Heart left ventricle (tissue), 16 donors: Measurements from ENCODE around the gene ABCC1. TPM values are rescaled to one million over a fixed set of nuclear protein-coding genes. Genes with fewer than 3 reads are reported as not detected.

ENCODE experiments used
- ATAC-seq, 4 donors: fragments of 200-7000 bp; cut with Tn5 transposase; one replicate each; pipeline ENCODE4 v1.9.1; 2020 to 2022; ENCODE audit warnings: moderate library complexity in 4 of 4, mild to moderate bottlenecking in 3 of 4, moderate number of reproducible peaks in 1 of 4
- DNase-seq, 5 donors: peaks; one replicate each; pipeline ENCODE4 v3.0.0-alpha.2; 2020
- H3K27ac ChIP-seq, 12 donors: fragments of 200-600 bp; sonication (generic) in 4 of 12; one replicate each; pipeline versions ENCODE4 v1.5.0 to v1.8.0; 2016 to 2022; ENCODE audit warnings: mild to moderate bottlenecking in 2 of 12
- H3K27me3 ChIP-seq, 9 donors: fragments of 200-600 bp; sonication (generic) in 2 of 9; one replicate each; pipeline versions ENCODE4 v1.5.1 to v1.8.0; 2016 to 2022; ENCODE audit warnings: mild to moderate bottlenecking in 3 of 9
- H3K36me3 ChIP-seq, 9 donors: fragments of 200-600 bp; sonication (generic) in 2 of 9; one replicate each; pipeline versions ENCODE4 v1.5.0 to v1.8.0; 2018 to 2022; ENCODE audit warnings: mild to moderate bottlenecking in 2 of 9
- H3K4me1 ChIP-seq, 12 donors: fragments of 200-600 bp; sonication (generic) in 4 of 12; one replicate each; pipeline versions ENCODE4 v1.5.0 to v1.8.0; 2016 to 2022; ENCODE audit warnings: mild to moderate bottlenecking in 3 of 12
- H3K4me3 ChIP-seq, 12 donors: fragments of 200-600 bp; sonication (generic) in 4 of 12; one replicate each; pipeline versions ENCODE4 v1.5.0 to v1.8.0; 2017 to 2022; ENCODE audit warnings: mild to moderate bottlenecking in 9 of 12, moderate library complexity in 4 of 12
- H3K9me3 ChIP-seq, 12 donors: fragments of 200-600 bp; sonication (generic) in 4 of 12; one replicate each; pipeline versions ENCODE4 v1.5.0 to v1.8.0; 2016 to 2022; ENCODE audit warnings: mild to moderate bottlenecking in 1 of 12
- POLR2A ChIP-seq, 2 donors: fragments of 450-650 bp; IDR thresholded peaks; one replicate each; pipeline ENCODE4 v1.6.1; 2017; ENCODE audit warnings: antibody characterized with exemption in 2 of 2, mild to moderate bottlenecking in 2 of 2, moderate library complexity in 2 of 2
- WGBS, 4 donors: extraction: QIAGEN DNeasy Blood & Tissue Kit in 2 of 4; methylation state at CpG; one replicate each; pipeline versions ENCODE4 v1.1.5 to v1.1.7; 2013 to 2018; 5-methylcytosine and 5-hydroxymethylcytosine counted together
- intact Hi-C, 10 donors: fragments of 100-400 bp; cut with DNase I; formaldehyde crosslinking; loops; one replicate each; pipeline versions ENCODE4 v1.11.1 to v1.14.2; 2022
- polyA plus RNA-seq, 2 donors: library from polyadenylated mRNA; stranded (reverse); fragments of 200-250 nt; gene quantifications; one replicate each; pipeline ENCODE4 v1.2.3, GENCODE V29; 2013
- total RNA-seq, 9 donors: library from RNA; depleted of rRNA in 2 of 9; stranded (reverse); fragments of >200 nt in 2 of 9; fragmentation: NEBNext Ultra II Directional in 3 of 9; extraction: Animal tissue kit (Norgen Biotek cat#: 25700) in 3 of 9; gene quantifications; one replicate each; pipeline versions ENCODE4 v1.1.0 to v1.2.4, GENCODE V29; 2016 to 2023
- TF ChIP-seq, protein P1 (sequence below), 12 donors: fragments of 200-600 bp; sonication (generic) in 4 of 12; IDR thresholded peaks; one replicate each; pipeline versions ENCODE4 v1.5.0 to v1.8.0; 2018 to 2022; ENCODE audit warnings: antibody characterized with exemption in 12 of 12, mild to moderate bottlenecking in 5 of 12
- donor health status: ischemic (EF 13 %, LVEDD 7.1; RV severe dilation, severe dysfunction).
- donor health status: healthy with polysubstance abuse.
- donor health status: DM: no; HTN: yes; CAD: no.
- donor health status: DM: no; HTN: no; CAD: no.
- donor health status: ischemic (EF 25% LVEDD 6.9; RV normal size, moderate dysfunction).
- donor health status: ischemic (EF 25% LVEDD 5.7; RV mildly dilated, moderate dysfunction).
- donor health status: healthy.
- donor health status: DM: yes; HTN: yes; CAD: no.
- donor health status: ischemic (EF 35%, LVEDD 5.7; RV mildly dilated, moderate dysfunction).
- donor health status: nonischemic (EF 11% LVEDD 7.7; RV severe dilation, severe dysfunction).
- donor health status: DM: yes; HTN: yes; CAD: no.
- donor health status: PGD.
- donor health status: ischemic (EF 29% LVEDD 5.4; RV normal size, mild dysfunction).
- donor health status: nonischemic (EF 23%, LVEDD 6.1; RV moderate dilation, normal function).

The ABCC1 gene
- total and polyA plus RNA-seq, 11 donors = 8.1 to 28.0 (median 22.4) TPM

DNA sequence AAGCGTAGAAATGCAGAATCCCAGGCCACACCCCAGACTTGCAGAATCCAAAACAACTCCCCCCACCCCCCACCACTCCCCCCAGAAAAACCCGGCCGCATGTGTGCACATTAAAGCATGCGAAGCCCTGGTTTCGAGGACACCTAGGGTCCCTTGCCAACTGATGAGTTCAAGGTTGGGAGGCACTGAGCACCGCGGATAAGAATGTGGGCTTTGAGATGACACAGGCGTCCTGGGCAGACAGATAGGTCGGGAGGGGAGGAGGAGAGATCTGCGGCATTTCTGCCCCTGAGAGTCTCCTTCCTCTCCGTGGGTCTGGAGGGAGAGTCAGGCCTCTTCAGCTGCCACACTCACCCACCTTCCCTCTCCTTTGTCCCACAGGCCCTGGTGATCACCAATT lies 98.3 kb downstream of the ABCC1 start:
- intact Hi-C loops = loop anchor here in 2 of 10 donors (2.0 to 10.0 kb wide), 2 partner anchors 25 to 163 kb away; partner anchors contain the start of gene CEP20 (in 1 of the 2)
- Histone ChIP-seq H3K9me3 (no peaks in the 10 kb centered on the region), H3K36me3 (peaks cover 0 to 92% (median 59%) of the 10 kb centered on the region in 9 donors), H3K27ac (peak overlapping the region in 4 of 12 donors; percentile 10 to 50 (median 32)), H3K4me1 (peaks cover 0 to 17% (median 4%) of the 10 kb centered on the region in 12 donors), H3K27me3 (no peaks in the 10 kb centered on the region), H3K4me3 (no peak overlapping the region)
- ATAC-seq (no peak), DNase-seq (no peak)
- TF ChIP-seq POLR2A (IDR thresholded peaks at IDR 0.05) = no peak
- TF ChIP-seq, protein P1, sequence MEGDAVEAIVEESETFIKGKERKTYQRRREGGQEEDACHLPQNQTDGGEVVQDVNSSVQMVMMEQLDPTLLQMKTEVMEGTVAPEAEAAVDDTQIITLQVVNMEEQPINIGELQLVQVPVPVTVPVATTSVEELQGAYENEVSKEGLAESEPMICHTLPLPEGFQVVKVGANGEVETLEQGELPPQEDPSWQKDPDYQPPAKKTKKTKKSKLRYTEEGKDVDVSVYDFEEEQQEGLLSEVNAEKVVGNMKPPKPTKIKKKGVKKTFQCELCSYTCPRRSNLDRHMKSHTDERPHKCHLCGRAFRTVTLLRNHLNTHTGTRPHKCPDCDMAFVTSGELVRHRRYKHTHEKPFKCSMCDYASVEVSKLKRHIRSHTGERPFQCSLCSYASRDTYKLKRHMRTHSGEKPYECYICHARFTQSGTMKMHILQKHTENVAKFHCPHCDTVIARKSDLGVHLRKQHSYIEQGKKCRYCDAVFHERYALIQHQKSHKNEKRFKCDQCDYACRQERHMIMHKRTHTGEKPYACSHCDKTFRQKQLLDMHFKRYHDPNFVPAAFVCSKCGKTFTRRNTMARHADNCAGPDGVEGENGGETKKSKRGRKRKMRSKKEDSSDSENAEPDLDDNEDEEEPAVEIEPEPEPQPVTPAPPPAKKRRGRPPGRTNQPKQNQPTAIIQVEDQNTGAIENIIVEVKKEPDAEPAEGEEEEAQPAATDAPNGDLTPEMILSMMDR (IDR thresholded peaks at IDR 0.05) = no peak
- 76 to 81% (median 78%) methylated on average over 9 to 11 of the region's 11 CpGs for WGBS, 4 donors

DNA sequence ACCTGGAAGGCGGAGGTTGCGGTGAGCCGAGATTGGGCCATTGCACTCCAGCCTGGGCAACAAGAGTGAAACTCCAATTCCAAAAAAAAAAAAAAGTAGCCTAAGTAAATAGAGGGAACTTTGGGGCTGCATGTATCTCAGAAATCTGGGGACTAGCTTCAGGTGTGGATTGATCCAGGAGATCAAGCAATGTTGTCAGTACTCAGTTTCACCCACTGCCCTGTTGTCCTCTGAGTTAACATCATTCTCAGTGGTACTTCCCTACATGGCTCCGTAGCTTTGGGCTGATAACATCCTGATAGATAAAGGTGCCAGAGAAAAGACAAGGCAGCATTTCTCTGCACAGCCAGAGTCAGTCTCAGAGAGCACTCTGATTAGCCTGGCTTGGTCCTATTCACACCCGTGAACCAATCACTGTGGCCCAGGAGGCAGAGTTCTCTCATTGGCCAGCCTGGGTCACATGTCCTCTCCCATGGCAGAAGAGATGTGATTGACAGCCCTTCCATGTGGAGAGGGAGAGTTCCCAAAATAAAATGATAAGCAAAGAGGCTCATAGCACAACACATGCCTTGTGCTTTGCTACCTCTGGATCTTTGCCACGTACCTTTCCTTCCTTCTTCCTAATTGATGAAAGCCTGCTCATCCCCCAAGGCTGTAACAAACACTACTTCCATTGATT lies 99.6 kb downstream of the ABCC1 start:
- Histone ChIP-seq H3K4me3 (no peak overlapping the region), H3K4me1 (peaks cover 0 to 17% (median 4%) of the 10 kb centered on the region in 12 donors), H3K27ac (peak overlapping the region in 9 of 12 donors; percentile 1 to 62 (median 38)), H3K36me3 (peaks cover 0 to 97% (median 70%) of the 10 kb centered on the region in 9 donors), H3K9me3 (no peaks in the 10 kb centered on the region), H3K27me3 (no peaks in the 10 kb centered on the region)
- DNase-seq (peak; percentile 54 to 73 (median 62)), ATAC-seq (peak; percentile 93 to 95 (median 94))
- TF ChIP-seq, protein P1 (IDR thresholded peaks at IDR 0.05) = no peak
- TF ChIP-seq POLR2A (IDR thresholded peaks at IDR 0.05) = no peak
- intact Hi-C loops = loop anchor here in 2 of 10 donors (2.0 to 10.0 kb wide), 2 partner anchors 26 to 164 kb away; partner anchors contain the start of gene CEP20 (in 1 of the 2)
- 69 to 74% (median 70%) methylated on average over 6 of the region's 6 CpGs for WGBS, 4 donors

DNA sequence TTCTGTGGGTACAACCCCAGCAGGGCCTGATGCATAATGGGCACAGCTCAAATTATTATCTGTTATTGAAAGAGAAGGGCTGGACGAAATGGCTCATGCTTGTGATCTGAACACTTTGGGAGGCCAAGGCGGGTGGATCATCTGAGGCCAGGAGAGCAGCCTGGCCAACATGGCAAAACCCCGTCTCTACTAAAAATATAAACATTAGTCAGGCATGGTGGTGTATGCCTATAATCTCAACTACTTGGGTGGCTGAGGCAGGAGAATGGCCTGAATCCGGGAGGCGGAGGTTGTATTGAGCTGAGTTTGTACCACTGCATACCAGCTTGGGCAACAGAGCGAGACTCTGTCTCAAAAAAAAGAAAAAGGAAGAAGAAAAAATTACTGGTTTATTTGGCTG lies 100.7 kb downstream of the ABCC1 start:
- intact Hi-C loops = loop anchor here in 3 of 10 donors (5.0 to 10.0 kb wide), 3 partner anchors 65 to 95 kb away; no protein-coding TSS in a partner anchor
- ATAC-seq = peak in 2 of 4 donors; percentile 16 to 32
- Histone ChIP-seq H3K4me3 (no peak overlapping the region), H3K27me3 (no peaks in the 10 kb centered on the region), H3K36me3 (peaks cover 0 to 97% (median 68%) of the 10 kb centered on the region in 9 donors), H3K27ac (peak overlapping the region in 7 of 12 donors; percentile 25 to 49 (median 44)), H3K4me1 (peaks cover 0 to 17% (median 4%) of the 10 kb centered on the region in 12 donors), H3K9me3 (no peaks in the 10 kb centered on the region)
- TF ChIP-seq, protein P1 (IDR thresholded peaks at IDR 0.05) = no peak
- no peak for TF ChIP-seq POLR2A (IDR thresholded peaks at IDR 0.05)
- 70 to 82% (median 74%) methylated on average over 6 of the region's 6 CpGs for WGBS, 4 donors
- peak in 1 of 5 donors; percentile 46 for DNase-seq

DNA sequence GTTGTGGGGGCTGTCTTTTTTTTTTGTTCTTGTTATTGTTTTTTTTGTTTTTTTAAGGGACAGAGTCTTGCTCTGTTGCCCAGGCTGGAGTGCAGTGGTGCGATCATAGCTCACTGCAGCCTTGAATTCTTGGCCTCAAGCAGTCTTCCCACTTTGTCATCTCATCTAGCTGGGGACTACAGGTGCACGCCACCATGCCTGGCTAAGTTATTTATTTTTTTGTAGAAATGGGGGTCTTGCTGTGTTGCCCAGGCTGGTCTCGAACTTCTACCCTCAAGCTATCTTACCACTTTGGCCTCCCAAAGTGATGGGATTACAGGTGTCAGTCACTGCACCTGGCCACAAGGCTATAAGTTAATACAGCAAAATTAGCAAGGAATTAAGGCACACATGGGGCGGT lies 101.7 kb downstream of the ABCC1 start:
- Histone ChIP-seq H3K36me3 (peaks cover 0 to 98% (median 65%) of the 10 kb centered on the region in 9 donors), H3K27me3 (no peaks in the 10 kb centered on the region), H3K27ac (no peak overlapping the region), H3K4me3 (no peak overlapping the region), H3K4me1 (peaks cover 0 to 17% (median 0%) of the 10 kb centered on the region in 12 donors), H3K9me3 (no peaks in the 10 kb centered on the region)
- DNase-seq (no peak), ATAC-seq (no peak)
- WGBS, 4 donors = 98 to 99% (median 99%) methylated on average over 4 of the region's 4 CpGs
- intact Hi-C loops = loop anchor here in 3 of 10 donors (5.0 to 10.0 kb wide), 3 partner anchors 64 to 96 kb away; no protein-coding TSS in a partner anchor
- TF ChIP-seq POLR2A (IDR thresholded peaks at IDR 0.05) = no peak
- TF ChIP-seq, protein P1 (IDR thresholded peaks at IDR 0.05) = no peak
